ENCODE results near the gene CCDC78. TPM values are rescaled to one million over a fixed set of nuclear protein-coding genes. Genes with fewer than 3 reads are reported as not detected.

Gene CCDC78
- total and polyA plus RNA-seq, 2 donors (not counting 3 experiments of a cell fraction or from before 2014, with no cell fraction given), result 0.50 to 1.3 TPM

- intact Hi-C loops (cut with micrococcal nuclease), result no loop called here
- no TSS peak for BruUV-seq (replicated peaks)
- Histone ChIP-seq H3K4me3 (replicated peaks in 1 of 3; ENCODE audit: insufficient read depth in 1 of 3, low read depth in 1 of 3, low read length in 3 of 3) (no peak overlapping the region), H3K27me3 (ENCODE audit: control insufficient read depth in 2 of 2, insufficient read depth in 2 of 2, low read length in 2 of 2) (peaks cover 29 to 31% of the 10 kb centered on the region in 2 experiments), H3K9ac (replicated peaks; ENCODE audit: extremely low read depth, insufficient read depth, low read length) (no peak overlapping the region), H3K36me3 (ENCODE audit: control insufficient read depth in 2 of 2, extremely low read depth in 1 of 2, insufficient read depth in 2 of 2, low read length in 2 of 2) (no peaks in the 10 kb centered on the region), H3K79me2 (ENCODE audit: control insufficient read depth, insufficient read depth, low read length) (no peaks in the 10 kb centered on the region), H3K9me3 (replicated peaks; ENCODE audit: control insufficient read depth, insufficient read depth, low read length) (no peaks in the 10 kb centered on the region), H3K4me2 (ENCODE audit: insufficient read depth, low read length) (no peak overlapping the region), H3K4me1 (ENCODE audit: control insufficient read depth, extremely low read depth, insufficient read depth, low read length) (no peaks in the 10 kb centered on the region), H3K27ac (ENCODE audit: insufficient read depth, low read depth, low read length) (no peak overlapping the region), H3K9me1 (replicated peaks; ENCODE audit: control insufficient read depth, extremely low read depth, insufficient read depth, low read length) (no peaks in the 10 kb centered on the region), H2AFZ (ENCODE audit: low read depth, low read length) (no peak overlapping the region), H4K20me1 (replicated peaks; ENCODE audit: control insufficient read depth, extremely low read depth, insufficient read depth, low read length) (no peaks in the 10 kb centered on the region)
- POLR2A ChIA-PET, result no interaction called here
- DNase-seq (ENCODE audit: low read depth, low spot score) (no peak), FAIRE-seq (no peak)
- CTCF ChIA-PET, result no interaction called here
- dilution Hi-C loops (cut with MboI; ENCODE audit: extremely low pct_ligation_motif_present, low sequenced_read_pairs), result no loop called here
- TF ChIP-seq POLR2AphosphoS5 (IDR thresholded peaks at IDR 0.05; ENCODE audit: insufficient read depth, low read depth, low read length) (no peak), FOS (IDR thresholded peaks at IDR 0.05; ENCODE audit: borderline replicate concordance, insufficient read depth, low read length) (no peak), EZH2 (IDR thresholded peaks at IDR 0.05; ENCODE audit: borderline replicate concordance, low read depth, low read length, severe bottlenecking) (peak; percentile 86), JUN (IDR thresholded peaks at IDR 0.05; ENCODE audit: borderline replicate concordance, insufficient read depth, insufficient read length, low read depth) (no peak), CTCF (IDR thresholded peaks at IDR 0.05; ENCODE audit: extremely low read depth in 1 of 2, insufficient read depth in 1 of 2, low read depth in 1 of 2, low read length in 2 of 2) (no peak), MAX (IDR thresholded peaks at IDR 0.05; ENCODE audit: insufficient read depth, insufficient read length) (no peak)
Measured at GRCh38 chr16:700684-701584, 25.3 kb downstream of the CCDC78 start.
